ENCODE results near the gene TMEM184A. TPM values are rescaled to one million over a fixed set of nuclear protein-coding genes. Genes with fewer than 3 reads are reported as not detected.

TMEM184A gene
- polyA plus RNA-seq, 2 donors, result 80.2 to 187 TPM

DNA sequence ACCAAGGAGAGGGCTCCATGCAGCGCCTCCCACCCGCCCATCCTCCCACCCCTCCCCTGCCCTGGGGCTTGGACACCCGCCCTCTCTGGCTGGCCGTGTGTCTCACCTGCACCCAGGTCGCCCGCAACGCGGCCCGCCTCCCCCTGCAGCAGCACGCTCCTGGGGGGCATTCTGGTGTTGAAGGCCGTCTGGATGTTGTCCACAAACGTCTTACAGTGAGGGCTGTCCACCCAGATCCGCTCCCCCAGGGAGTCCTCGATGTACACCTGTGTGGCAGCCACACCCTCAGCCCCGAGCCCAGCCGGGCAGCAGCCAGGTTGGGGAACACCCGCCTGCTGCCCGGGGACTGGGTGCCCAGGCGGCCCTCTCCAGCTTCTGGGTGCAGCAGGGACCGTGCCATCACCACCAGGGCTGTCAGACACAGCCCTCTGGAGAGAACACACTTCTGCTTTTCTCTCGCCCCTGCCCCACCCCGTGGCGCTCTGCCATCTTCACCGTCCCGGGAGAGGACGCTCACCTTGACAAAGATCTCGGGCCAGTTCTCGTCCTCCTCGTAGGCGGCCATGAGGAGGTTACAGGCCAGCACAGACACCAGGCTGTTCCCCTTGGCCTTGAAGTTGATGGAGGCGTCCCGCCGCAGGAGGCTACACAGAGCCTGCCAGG, 56.5 kb downstream of the TMEM184A start:
- Histone ChIP-seq H3K4me1 (ENCODE audit: control insufficient read depth in 2 of 2, insufficient read depth in 2 of 2, low read length in 1 of 2) (peaks cover 8 to 13% of the 10 kb centered on the region in 2 donors), H3K27ac (ENCODE audit: low read depth in 2 of 2, low read length in 1 of 2) (no peak overlapping the region), H3K4me3 (ENCODE audit: low read depth in 1 of 2, low read length in 2 of 2) (no peak overlapping the region), H3K36me3 (ENCODE audit: control insufficient read depth in 2 of 2, insufficient read depth in 2 of 2, low read length in 1 of 2) (peaks cover 9 to 61% of the 10 kb centered on the region in 2 donors), H3K9me3 (ENCODE audit: control insufficient read depth in 2 of 2, insufficient read depth in 1 of 2, low read depth in 1 of 2, low read length in 1 of 2) (no peaks in the 10 kb centered on the region), H3K27me3 (ENCODE audit: control insufficient read depth in 1 of 2, insufficient read depth in 2 of 2, low read length in 2 of 2) (no peaks in the 10 kb centered on the region)
- WGBS, 2 donors, result 86 to 87% methylated on average over 29 to 33 of the region's 33 CpGs

DNA sequence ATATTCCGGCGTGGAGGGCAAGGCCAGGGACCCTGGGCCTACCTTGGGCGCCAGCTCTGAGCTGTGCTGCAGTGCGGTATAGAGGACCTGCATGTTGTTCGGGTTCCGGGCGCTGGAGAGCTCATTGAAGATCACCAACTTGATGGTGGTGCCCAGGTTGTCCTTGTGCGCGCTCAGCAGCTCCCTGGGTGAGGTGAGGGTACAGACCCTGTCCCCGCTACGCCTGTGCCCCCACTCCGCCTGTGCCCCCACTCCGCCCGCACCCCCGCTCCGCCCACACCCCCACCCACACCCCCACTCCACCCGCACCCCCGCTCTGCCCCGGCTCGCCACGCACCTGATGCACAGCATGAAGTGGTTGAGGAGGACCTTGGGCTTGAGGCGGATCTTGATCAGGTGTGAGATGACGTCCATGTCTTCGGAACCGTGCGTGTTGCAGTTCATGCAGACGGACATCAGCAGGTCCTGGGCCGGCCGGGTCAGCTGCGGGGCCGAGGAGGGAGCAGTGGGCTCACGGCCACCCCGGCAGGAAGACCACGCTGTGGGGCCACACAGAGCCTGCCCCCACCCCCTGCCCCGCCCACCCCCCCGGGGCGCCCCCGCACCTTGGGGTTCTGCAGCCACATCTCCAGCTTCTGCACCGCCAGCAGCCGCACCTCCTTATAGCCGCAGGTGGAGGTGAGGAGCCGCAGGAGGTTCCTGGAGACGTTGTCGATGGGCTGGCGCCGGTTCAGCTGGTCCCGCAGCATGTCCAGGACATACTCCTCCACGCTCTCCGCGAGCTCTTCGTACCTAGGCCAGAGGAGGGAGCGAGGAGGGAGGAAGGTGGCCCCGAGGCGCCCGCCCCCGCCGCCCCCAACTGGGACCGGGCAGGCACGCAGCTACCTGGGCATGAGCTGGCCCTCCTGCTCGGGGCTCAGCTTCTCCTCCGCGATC, 57.4 kb downstream of the TMEM184A start:
- WGBS, 2 donors, result 95% methylated on average over 52 to 62 of the region's 62 CpGs
- H3K4me3 ChIP-seq (ENCODE audit: low read depth in 1 of 2, low read length in 2 of 2), result no peak overlapping the region
- H3K4me1 ChIP-seq (ENCODE audit: control insufficient read depth in 2 of 2, insufficient read depth in 2 of 2, low read length in 1 of 2), result peaks cover 8 to 13% of the 10 kb centered on the region in 2 donors
- H3K27me3 ChIP-seq (ENCODE audit: control insufficient read depth in 1 of 2, insufficient read depth in 2 of 2, low read length in 2 of 2), result no peaks in the 10 kb centered on the region
- H3K9me3 ChIP-seq (ENCODE audit: control insufficient read depth in 2 of 2, insufficient read depth in 1 of 2, low read depth in 1 of 2, low read length in 1 of 2), result no peaks in the 10 kb centered on the region
- H3K36me3 ChIP-seq (ENCODE audit: control insufficient read depth in 2 of 2, insufficient read depth in 2 of 2, low read length in 1 of 2), result peaks cover 9 to 69% of the 10 kb centered on the region in 2 donors
- H3K27ac ChIP-seq (ENCODE audit: low read depth in 2 of 2, low read length in 1 of 2), result no peak overlapping the region

GRCh38 chr7:1497293-1497927, 58.6 kb downstream of the TMEM184A start:
- Histone ChIP-seq H3K27ac (ENCODE audit: low read depth in 2 of 2, low read length in 1 of 2) (no peak overlapping the region), H3K9me3 (ENCODE audit: control insufficient read depth in 2 of 2, insufficient read depth in 1 of 2, low read depth in 1 of 2, low read length in 1 of 2) (no peaks in the 10 kb centered on the region), H3K4me3 (ENCODE audit: low read depth in 1 of 2, low read length in 2 of 2) (no peak overlapping the region), H3K36me3 (ENCODE audit: control insufficient read depth in 2 of 2, insufficient read depth in 2 of 2, low read length in 1 of 2) (peaks cover 9 to 68% of the 10 kb centered on the region in 2 donors), H3K27me3 (ENCODE audit: control insufficient read depth in 1 of 2, insufficient read depth in 2 of 2, low read length in 2 of 2) (no peaks in the 10 kb centered on the region), H3K4me1 (ENCODE audit: control insufficient read depth in 2 of 2, insufficient read depth in 2 of 2, low read length in 1 of 2) (peaks cover 0 to 2% of the 10 kb centered on the region in 2 donors)
- 94% methylated on average over 36 to 37 of the region's 37 CpGs for WGBS, 2 donors

DNA sequence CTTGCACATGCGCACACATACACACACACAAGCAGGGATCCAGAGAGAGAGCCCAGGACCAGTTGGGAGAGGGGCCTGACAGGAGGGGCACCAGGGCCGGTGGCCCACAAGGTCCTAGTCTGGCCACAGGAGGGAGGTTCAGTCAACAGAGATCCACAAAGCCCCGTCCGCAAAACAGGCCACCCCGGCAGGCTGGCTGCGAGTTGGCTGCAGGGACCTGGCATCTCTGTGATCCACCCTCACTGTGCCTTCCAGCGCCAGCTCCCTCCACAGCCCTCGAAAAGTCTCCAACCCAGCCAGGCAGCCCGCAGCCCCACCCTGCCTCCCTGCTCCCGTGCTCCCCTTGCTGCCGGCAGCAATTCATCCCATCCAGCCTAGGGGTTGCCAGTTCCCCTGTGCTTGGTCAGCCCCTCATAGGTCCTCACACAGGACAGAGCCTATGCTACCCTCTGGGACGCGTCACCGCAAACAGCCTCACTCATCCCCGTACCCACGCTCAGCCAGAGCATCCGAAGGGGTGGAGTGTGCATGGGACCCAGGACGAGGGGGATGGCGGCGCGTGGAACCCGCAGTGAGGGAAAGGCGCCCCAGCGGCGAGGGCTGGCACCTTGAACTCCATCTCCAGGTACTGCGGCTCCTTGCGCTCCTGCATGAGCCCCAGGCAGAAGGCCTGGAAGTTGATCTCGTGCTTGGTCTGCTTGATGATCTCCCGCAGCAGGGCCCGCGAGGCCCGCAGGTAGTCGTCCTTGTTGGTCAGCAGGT, 59.3 kb downstream of the TMEM184A start:
- Histone ChIP-seq H3K36me3 (ENCODE audit: control insufficient read depth in 2 of 2, insufficient read depth in 2 of 2, low read length in 1 of 2) (peaks cover 13 to 69% of the 10 kb centered on the region in 2 donors), H3K27ac (ENCODE audit: low read depth in 2 of 2, low read length in 1 of 2) (no peak overlapping the region), H3K4me1 (ENCODE audit: control insufficient read depth in 2 of 2, insufficient read depth in 2 of 2, low read length in 1 of 2) (no peaks in the 10 kb centered on the region), H3K9me3 (ENCODE audit: control insufficient read depth in 2 of 2, insufficient read depth in 1 of 2, low read depth in 1 of 2, low read length in 1 of 2) (no peaks in the 10 kb centered on the region), H3K27me3 (ENCODE audit: control insufficient read depth in 1 of 2, insufficient read depth in 2 of 2, low read length in 2 of 2) (no peaks in the 10 kb centered on the region), H3K4me3 (ENCODE audit: low read depth in 1 of 2, low read length in 2 of 2) (no peak overlapping the region)
- WGBS, 2 donors, result 94% methylated on average over 33 of the region's 33 CpGs

DNA sequence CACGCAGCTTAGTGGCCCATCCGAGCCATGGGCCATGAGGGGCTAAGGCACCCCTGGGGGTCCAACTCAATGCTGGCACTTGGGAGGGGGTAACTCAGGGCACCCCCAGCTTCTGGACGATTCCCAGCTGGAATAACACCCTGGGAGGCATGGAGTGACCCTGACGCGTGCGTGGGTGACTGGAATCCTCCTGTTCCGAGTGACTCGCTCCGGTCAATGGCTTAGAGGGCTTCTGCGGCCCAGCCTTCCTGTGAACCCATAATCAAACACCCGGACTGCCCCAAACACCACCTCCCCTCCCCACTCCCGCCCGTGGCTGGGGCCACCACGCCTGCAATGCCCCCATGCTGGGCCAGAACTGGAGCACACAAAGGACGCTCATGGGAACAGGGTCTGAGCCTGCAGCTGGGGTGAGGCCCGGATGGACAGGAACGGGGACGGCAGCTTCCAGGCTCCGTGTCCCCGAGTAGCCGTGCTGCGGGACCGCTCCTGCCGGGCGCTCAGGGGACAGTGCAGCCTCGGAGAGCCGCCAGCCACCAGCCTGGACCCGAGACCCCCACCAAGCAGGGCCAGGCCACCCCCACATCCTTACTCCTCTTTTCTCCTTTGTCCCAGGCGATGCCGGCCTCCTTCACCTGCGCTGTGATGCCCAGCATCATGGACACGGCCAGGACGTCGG, 60.3 kb downstream of the TMEM184A start:
- WGBS, 2 donors, result 90 to 93% methylated on average over 26 to 34 of the region's 34 CpGs
- no peaks in the 10 kb centered on the region for H3K27me3 ChIP-seq (ENCODE audit: control insufficient read depth in 1 of 2, insufficient read depth in 2 of 2, low read length in 2 of 2)
- no peak overlapping the region for H3K4me3 ChIP-seq (ENCODE audit: low read depth in 1 of 2, low read length in 2 of 2)
- H3K27ac ChIP-seq (ENCODE audit: low read depth in 2 of 2, low read length in 1 of 2), result no peak overlapping the region
- H3K4me1 ChIP-seq (ENCODE audit: control insufficient read depth in 2 of 2, insufficient read depth in 2 of 2, low read length in 1 of 2), result no peaks in the 10 kb centered on the region
- no peaks in the 10 kb centered on the region for H3K9me3 ChIP-seq (ENCODE audit: control insufficient read depth in 2 of 2, insufficient read depth in 1 of 2, low read depth in 1 of 2, low read length in 1 of 2)
- peaks cover 13 to 76% of the 10 kb centered on the region in 2 donors for H3K36me3 ChIP-seq (ENCODE audit: control insufficient read depth in 2 of 2, insufficient read depth in 2 of 2, low read length in 1 of 2)

DNA sequence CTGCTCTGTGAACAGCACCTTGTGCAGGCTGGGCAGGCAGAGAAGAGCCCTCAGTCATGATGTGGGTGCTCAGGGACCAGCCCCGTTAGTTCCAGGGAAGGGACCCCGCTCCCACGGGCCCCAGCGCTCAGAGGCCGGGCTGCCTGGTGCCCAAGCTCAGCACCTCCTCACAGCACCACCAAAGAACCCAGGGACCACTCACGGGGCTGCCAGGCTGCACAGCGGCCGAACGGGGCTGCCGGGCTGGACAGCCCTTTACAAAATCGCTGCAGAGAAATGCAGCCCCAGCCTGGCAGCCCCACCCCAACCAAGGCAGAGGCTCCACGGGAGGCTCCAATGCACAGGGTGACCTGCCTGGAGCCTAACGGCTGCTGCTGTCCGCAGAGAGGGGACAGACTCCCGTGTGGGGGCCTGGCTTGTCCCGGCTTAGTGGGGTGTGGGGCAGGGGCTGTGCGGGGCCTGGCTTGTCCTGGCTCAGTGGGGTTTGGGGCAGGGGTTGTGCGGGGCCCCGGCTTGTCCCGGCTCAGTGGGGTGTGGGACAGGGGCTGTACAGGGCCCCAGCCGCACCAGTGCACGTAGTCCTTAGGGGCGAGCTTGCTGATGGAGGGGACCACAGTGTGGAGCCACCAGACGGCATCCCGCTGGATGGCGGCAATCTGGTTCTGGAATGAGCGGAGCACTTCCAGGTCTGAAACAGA, 61.0 kb downstream of the TMEM184A start:
- Histone ChIP-seq H3K36me3 (ENCODE audit: control insufficient read depth in 2 of 2, insufficient read depth in 2 of 2, low read length in 1 of 2) (peaks cover 14 to 70% of the 10 kb centered on the region in 2 donors), H3K9me3 (ENCODE audit: control insufficient read depth in 2 of 2, insufficient read depth in 1 of 2, low read depth in 1 of 2, low read length in 1 of 2) (no peaks in the 10 kb centered on the region), H3K4me1 (ENCODE audit: control insufficient read depth in 2 of 2, insufficient read depth in 2 of 2, low read length in 1 of 2) (no peaks in the 10 kb centered on the region), H3K27me3 (ENCODE audit: control insufficient read depth in 1 of 2, insufficient read depth in 2 of 2, low read length in 2 of 2) (no peaks in the 10 kb centered on the region), H3K4me3 (ENCODE audit: low read depth in 1 of 2, low read length in 2 of 2) (no peak overlapping the region), H3K27ac (ENCODE audit: low read depth in 2 of 2, low read length in 1 of 2) (no peak overlapping the region)
- WGBS, 2 donors, result 94 to 96% methylated on average over 26 to 27 of the region's 27 CpGs

DNA sequence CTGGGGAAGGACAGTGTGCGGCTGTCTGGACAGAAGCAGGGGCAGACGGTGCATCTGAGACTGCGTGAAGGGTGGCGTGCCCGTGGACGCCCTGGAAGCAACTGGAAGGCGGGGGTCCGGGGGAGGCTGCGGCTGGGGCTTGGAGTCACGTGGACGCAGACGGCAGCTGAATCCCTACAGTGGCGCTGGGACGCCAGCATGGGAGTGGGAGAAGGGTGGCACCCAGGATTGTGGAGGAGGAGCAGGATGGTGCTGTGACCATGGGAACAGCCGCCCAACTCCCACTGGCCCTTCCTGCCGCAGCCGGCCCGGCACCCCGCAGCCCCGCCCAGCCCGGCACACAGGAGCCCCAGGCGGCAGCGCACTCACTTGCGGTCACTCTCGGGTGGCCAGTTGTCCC, 61.6 kb downstream of the TMEM184A start:
- Histone ChIP-seq H3K36me3 (ENCODE audit: control insufficient read depth in 2 of 2, insufficient read depth in 2 of 2, low read length in 1 of 2) (peaks cover 16 to 68% of the 10 kb centered on the region in 2 donors), H3K27me3 (ENCODE audit: control insufficient read depth in 1 of 2, insufficient read depth in 2 of 2, low read length in 2 of 2) (no peaks in the 10 kb centered on the region), H3K9me3 (ENCODE audit: control insufficient read depth in 2 of 2, insufficient read depth in 1 of 2, low read depth in 1 of 2, low read length in 1 of 2) (no peaks in the 10 kb centered on the region), H3K4me3 (ENCODE audit: low read depth in 1 of 2, low read length in 2 of 2) (no peak overlapping the region), H3K4me1 (ENCODE audit: control insufficient read depth in 2 of 2, insufficient read depth in 2 of 2, low read length in 1 of 2) (no peaks in the 10 kb centered on the region), H3K27ac (ENCODE audit: low read depth in 2 of 2, low read length in 1 of 2) (no peak overlapping the region)
- 87 to 93% methylated on average over 17 to 25 of the region's 25 CpGs for WGBS, 2 donors

- WGBS, 2 donors, result 93 to 96% methylated on average over 26 of the region's 26 CpGs
- peaks cover 16 to 70% of the 10 kb centered on the region in 2 donors for H3K36me3 ChIP-seq (ENCODE audit: control insufficient read depth in 2 of 2, insufficient read depth in 2 of 2, low read length in 1 of 2)
These were observed 62.4 kb downstream of the TMEM184A start for GRCh38 chr7:1493571-1493970.

More at GRCh38 chr7:1493571-1493970, 62.4 kb downstream of the TMEM184A start:
- no peak overlapping the region for H3K27ac ChIP-seq (ENCODE audit: low read depth in 2 of 2, low read length in 1 of 2)
- no peaks in the 10 kb centered on the region for H3K4me1 ChIP-seq (ENCODE audit: control insufficient read depth in 2 of 2, insufficient read depth in 2 of 2, low read length in 1 of 2)
- H3K4me3 ChIP-seq (ENCODE audit: low read depth in 1 of 2, low read length in 2 of 2), result no peak overlapping the region
- H3K9me3 ChIP-seq (ENCODE audit: control insufficient read depth in 2 of 2, insufficient read depth in 1 of 2, low read depth in 1 of 2, low read length in 1 of 2), result no peaks in the 10 kb centered on the region
- no peaks in the 10 kb centered on the region for H3K27me3 ChIP-seq (ENCODE audit: control insufficient read depth in 1 of 2, insufficient read depth in 2 of 2, low read length in 2 of 2)

Measured in esophagus (tissue), 2 donors.